Measurements from ENCODE around the gene P4HA3.

P4HA3 gene

GRCh38 chr11:74318241-74318932 is 6.9 kb upstream of the P4HA3 start:
- Histone ChIP-seq H3K27me3 (ENCODE audit: insufficient read depth, low read length, poor library complexity) (peaks cover 2% of the 10 kb centered on the region), H3K27ac (ENCODE audit: low read length) (no peak overlapping the region), H3K79me2 (ENCODE audit: insufficient read depth, low read length) (no peaks in the 10 kb centered on the region), H3K4me1 (ENCODE audit: insufficient read depth, low read length) (no peaks in the 10 kb centered on the region), H3K36me3 (ENCODE audit: insufficient read depth, low read length) (no peaks in the 10 kb centered on the region), H3K4me2 (ENCODE audit: insufficient read depth, low read length) (no peak overlapping the region), H4K20me1 (ENCODE audit: insufficient read depth, low read length) (no peaks in the 10 kb centered on the region), H3K4me3 (ENCODE audit: low read depth in 1 of 2, low read length in 2 of 2) (no peak overlapping the region), H3K9ac (ENCODE audit: low read depth, low read length) (no peak overlapping the region), H2AFZ (ENCODE audit: low read depth, low read length) (no peak overlapping the region), H3K9me3 (ENCODE audit: insufficient read depth, low read length, severe bottlenecking) (peaks cover 6% of the 10 kb centered on the region)
- ATAC-seq (ENCODE audit: insufficient read depth, low read depth), result no peak
- no peak for TF ChIP-seq EZH2 (IDR thresholded peaks at IDR 0.05; ENCODE audit: borderline replicate concordance, low read depth, low read length, severe bottlenecking)
- no peak for TF ChIP-seq CTCF (IDR thresholded peaks at IDR 0.05; ENCODE audit: borderline replicate concordance, extremely low read depth, low read length, poor library complexity, severe bottlenecking)
- no peak for DNase-seq

GRCh38 chr11:74316772-74317505 is 5.5 kb upstream of the P4HA3 start:
- Histone ChIP-seq H3K36me3 (ENCODE audit: insufficient read depth, low read length) (no peaks in the 10 kb centered on the region), H2AFZ (ENCODE audit: low read depth, low read length) (no peak overlapping the region), H3K27ac (ENCODE audit: low read length) (no peak overlapping the region), H3K4me1 (ENCODE audit: insufficient read depth, low read length) (no peaks in the 10 kb centered on the region), H4K20me1 (ENCODE audit: insufficient read depth, low read length) (no peaks in the 10 kb centered on the region), H3K9ac (ENCODE audit: low read depth, low read length) (no peak overlapping the region), H3K9me3 (ENCODE audit: insufficient read depth, low read length, severe bottlenecking) (peaks cover 6% of the 10 kb centered on the region), H3K27me3 (ENCODE audit: insufficient read depth, low read length, poor library complexity) (no peaks in the 10 kb centered on the region), H3K4me3 (ENCODE audit: low read depth in 1 of 2, low read length in 2 of 2) (no peak overlapping the region), H3K4me2 (ENCODE audit: insufficient read depth, low read length) (no peak overlapping the region), H3K79me2 (ENCODE audit: insufficient read depth, low read length) (no peaks in the 10 kb centered on the region)
- no peak for TF ChIP-seq EZH2 (IDR thresholded peaks at IDR 0.05; ENCODE audit: borderline replicate concordance, low read depth, low read length, severe bottlenecking)
- TF ChIP-seq CTCF (IDR thresholded peaks at IDR 0.05; ENCODE audit: borderline replicate concordance, extremely low read depth, low read length, poor library complexity, severe bottlenecking), result no peak
- ATAC-seq (ENCODE audit: insufficient read depth, low read depth), result no peak
- DNase-seq, result no peak

- H2AFZ ChIP-seq (ENCODE audit: low read depth, low read length), result no peak overlapping the region
- no peak overlapping the region for H3K4me2 ChIP-seq (ENCODE audit: insufficient read depth, low read length)
- peaks cover 6% of the 10 kb centered on the region for H3K9me3 ChIP-seq (ENCODE audit: insufficient read depth, low read length, severe bottlenecking)
- no peaks in the 10 kb centered on the region for H4K20me1 ChIP-seq (ENCODE audit: insufficient read depth, low read length)
- H3K36me3 ChIP-seq (ENCODE audit: insufficient read depth, low read length), result no peaks in the 10 kb centered on the region
- no peak overlapping the region for H3K27ac ChIP-seq (ENCODE audit: low read length)
- ATAC-seq (ENCODE audit: insufficient read depth, low read depth), result no peak
- H3K9ac ChIP-seq (ENCODE audit: low read depth, low read length), result no peak overlapping the region
- DNase-seq, result no peak
- no peak for TF ChIP-seq EZH2 (IDR thresholded peaks at IDR 0.05; ENCODE audit: borderline replicate concordance, low read depth, low read length, severe bottlenecking)
- peaks cover 4% of the 10 kb centered on the region for H3K27me3 ChIP-seq (ENCODE audit: insufficient read depth, low read length, poor library complexity)
- H3K4me3 ChIP-seq (ENCODE audit: low read depth in 1 of 2, low read length in 2 of 2), result no peak overlapping the region
- H3K4me1 ChIP-seq (ENCODE audit: insufficient read depth, low read length), result no peaks in the 10 kb centered on the region
- H3K79me2 ChIP-seq (ENCODE audit: insufficient read depth, low read length), result no peaks in the 10 kb centered on the region
Measured at GRCh38 chr11:74312326-74312725, 886 bp upstream of the P4HA3 start.

- H3K4me2 ChIP-seq (ENCODE audit: insufficient read depth, low read length), result no peak overlapping the region
- ATAC-seq (ENCODE audit: insufficient read depth, low read depth) (no peak), DNase-seq (no peak)
- H3K9me3 ChIP-seq (ENCODE audit: insufficient read depth, low read length, severe bottlenecking), result no peaks in the 10 kb centered on the region
- H3K4me1 ChIP-seq (ENCODE audit: insufficient read depth, low read length), result no peaks in the 10 kb centered on the region
- no peaks in the 10 kb centered on the region for H4K20me1 ChIP-seq (ENCODE audit: insufficient read depth, low read length)
- no peaks in the 10 kb centered on the region for H3K79me2 ChIP-seq (ENCODE audit: insufficient read depth, low read length)
- no peaks in the 10 kb centered on the region for H3K36me3 ChIP-seq (ENCODE audit: insufficient read depth, low read length)
- peaks cover 8% of the 10 kb centered on the region for H3K27me3 ChIP-seq (ENCODE audit: insufficient read depth, low read length, poor library complexity)
- H3K27ac ChIP-seq (ENCODE audit: low read length), result no peak overlapping the region
- H3K4me3 ChIP-seq (ENCODE audit: low read depth in 1 of 2, low read length in 2 of 2), result no peak overlapping the region
- H2AFZ ChIP-seq (ENCODE audit: low read depth, low read length), result no peak overlapping the region
- H3K9ac ChIP-seq (ENCODE audit: low read depth, low read length), result no peak overlapping the region
- TF ChIP-seq EZH2 (IDR thresholded peaks at IDR 0.05; ENCODE audit: borderline replicate concordance, low read depth, low read length, severe bottlenecking) (no peak), CTCF (IDR thresholded peaks at IDR 0.05; ENCODE audit: borderline replicate concordance, extremely low read depth, low read length, poor library complexity, severe bottlenecking) (no peak)
Measured at GRCh38 chr11:74310857-74311256, 583 bp downstream of the P4HA3 start.
